GM19240 (cell line): ENCODE data around the gene FAM167B.
A peak's percentile ranks its signal among the peaks of the same experiment; 100 is the strongest.
"Not testable (repeated sequence)": the region's sequence is repeated elsewhere in the genome, so short reads cannot be mapped to it uniquely, and the experiment has no call there.

Experiments used
- DNase-seq: peaks from one replicate; pipeline ENCODE4 v3.0.0; 2011; ENCODE audit warnings: low spot score; ENCODE audit not compliant: insufficient read length

FAM167B gene

GRCh38 chr1:32257227-32257508 is 10.1 kb downstream of the FAM167B start:
- DNase-seq, result no peak

GRCh38 chr1:32263236-32263593 is 16.2 kb downstream of the FAM167B start:
- DNase-seq, result not testable (repeated sequence)

- DNase-seq, result no peak
These were observed 16.7 kb downstream of the FAM167B start for GRCh38 chr1:32263744-32264143.

GRCh38 chr1:32265846-32266245 is 18.8 kb downstream of the FAM167B start:
- DNase-seq, result no peak

GRCh38 chr1:32266921-32267591 is 20.0 kb downstream of the FAM167B start:
- no peak for DNase-seq

GRCh38 chr1:32269744-32270143 is 22.7 kb downstream of the FAM167B start:
- no peak for DNase-seq

GRCh38 chr1:32272557-32273390 is 25.8 kb downstream of the FAM167B start:
- no peak for DNase-seq

GRCh38 chr1:32273391-32274208 is 26.6 kb downstream of the FAM167B start:
- DNase-seq, result no peak

- DNase-seq, result no peak
These were observed 27.8 kb downstream of the FAM167B start for GRCh38 chr1:32274646-32275340.

- DNase-seq, result no peak
These were observed 28.4 kb downstream of the FAM167B start for GRCh38 chr1:32275424-32275823.

- no peak for DNase-seq
These were observed 29.2 kb downstream of the FAM167B start for GRCh38 chr1:32276032-32276782.

- not testable (repeated sequence) for DNase-seq
These were observed 37.8 kb downstream of the FAM167B start for GRCh38 chr1:32284777-32285176.

- DNase-seq, result no peak
These were observed 38.6 kb downstream of the FAM167B start for GRCh38 chr1:32285658-32286057.

GRCh38 chr1:32286763-32287162 is 39.7 kb downstream of the FAM167B start:
- DNase-seq, result no peak

GRCh38 chr1:32289256-32289655 is 42.2 kb downstream of the FAM167B start:
- no peak for DNase-seq

- no peak for DNase-seq
These were observed 44.2 kb downstream of the FAM167B start for GRCh38 chr1:32291145-32291707.

- peak; percentile 96 for DNase-seq
These were observed 44.9 kb downstream of the FAM167B start, which contains the start of gene HDAC1 for GRCh38 chr1:32291708-32292538. HDAC1 (plus strand) TSS chr1:32292083; CDS start chr1:32292170, 87 bp downstream.

GRCh38 chr1:32298211-32298610 is 51.2 kb downstream of the FAM167B start:
- not testable (repeated sequence) for DNase-seq
